K562 (cell line): Measurements from ENCODE around the gene RAD52. TPM values are rescaled to one million over a fixed set of nuclear protein-coding genes. Genes with fewer than 3 reads are reported as not detected.

Experiments used
- ATAC-seq: fragments of 200-7000 bp; cut with Tn5 transposase; 3 replicates; pipeline ENCODE4 v1.9.1; 2020; ENCODE audit warnings: moderate library complexity
- BruUV-seq: library from RNA; stranded (reverse); fragments of 400-500 nt; replicated peaks from 2 replicates; lab custom pipeline; 2021; lab: Mats Ljungman, UMichigan
- CTCF ChIA-PET: fragments of 300-600 bp; formaldehyde crosslinking; extraction: SDS; loops from one replicate; lab custom pipeline; 2021; ENCODE audit warnings: low intra/inter-chr PET ratio; lab: Yijun Ruan, JAX
- POLR2A ChIA-PET: fragments of 300-600, 350-650 bp; sonication (Branson Sonifier 250); formaldehyde crosslinking; extraction: SDS; loops from one replicate; lab custom pipeline; 2021; ENCODE audit warnings: antibody characterized with exemption, inconsistent platforms; lab: Yijun Ruan, JAX
- DNase-seq, 4 experiments: peaks; one replicate each; pipeline versions ENCODE4 v3.0.0 to v3.0.0-alpha.2; 2011 to 2018; ENCODE audit warnings: low spot score in 3 of 4, mixed read lengths in 3 of 4; ENCODE audit errors: extremely low read depth in 1 of 4
- FAIRE-seq: peaks from 2 replicates; lab custom pipeline; 2011; peaks lifted over from hg19 to GRCh38; lab: Jason Lieb, UNC
- H2AFZ ChIP-seq: 2 replicates; pipeline ENCODE4 v1.6.0; 2011; ENCODE audit warnings: low read depth, low read length, control low read depth, inconsistent platforms
- H3K27ac ChIP-seq: fragments of 200-600 bp; 3 replicates; pipeline ENCODE4 v1.8.0; 2011; ENCODE audit warnings: low read depth, mild to moderate bottlenecking, control low read depth, inconsistent platforms, low read length, moderate library complexity, mixed read lengths; ENCODE audit errors: extremely low read depth
- H3K27me3 ChIP-seq, 2 experiments: fragments of 300-600 bp in 1 of 2; 2 replicates in 1 of 2; 3 replicates in 1 of 2; pipeline versions ENCODE4 v1.6.0 to v1.8.0; 2011; ENCODE audit warnings: inconsistent platforms in 2 of 2, low read length in 2 of 2, mild to moderate bottlenecking in 1 of 2, mixed read lengths in 1 of 2, moderate library complexity in 1 of 2; ENCODE audit not compliant: control insufficient read depth in 2 of 2, insufficient read depth in 2 of 2
- H3K36me3 ChIP-seq: fragments of 300-600 bp; 3 replicates; pipeline ENCODE4 v1.8.0; 2011; ENCODE audit warnings: mild to moderate bottlenecking, low read length, inconsistent platforms; ENCODE audit not compliant: control insufficient read depth, insufficient read depth
- H3K4me1 ChIP-seq, 2 experiments: fragments of 200-600 bp in 1 of 2; replicated peaks in 1 of 2; 2 replicates in 1 of 2; 3 replicates in 1 of 2; pipeline versions ENCODE4 v1.5.1 to v1.8.0; 2011; ENCODE audit warnings: inconsistent platforms in 2 of 2, low read length in 2 of 2, mild to moderate bottlenecking in 1 of 2, mixed read lengths in 1 of 2, moderate library complexity in 1 of 2; ENCODE audit not compliant: control insufficient read depth in 2 of 2, insufficient read depth in 2 of 2
- H3K4me2 ChIP-seq: 2 replicates; pipeline ENCODE4 v1.6.1; 2011; ENCODE audit warnings: low read length, control low read depth, inconsistent platforms, mixed read lengths; ENCODE audit not compliant: insufficient read depth
- H3K4me3 ChIP-seq: fragments of 200-600 bp; sonication (generic), shearing (Covaris generic); 2 replicates; pipeline ENCODE4 v1.5.1; 2016; ENCODE audit warnings: control low read depth, inconsistent platforms
- H3K79me2 ChIP-seq: fragments of 200-600 bp; 3 replicates; pipeline ENCODE4 v1.8.0; 2011; ENCODE audit warnings: low read length, inconsistent platforms; ENCODE audit not compliant: control insufficient read depth, insufficient read depth
- H3K9ac ChIP-seq, 2 experiments: 2 replicates each; pipeline versions ENCODE4 v1.6.0 to v1.6.1; 2011; ENCODE audit warnings: low read depth in 2 of 2, low read length in 2 of 2, control low read depth in 1 of 2, inconsistent platforms in 1 of 2, mild to moderate bottlenecking in 1 of 2, mixed read lengths in 1 of 2; ENCODE audit not compliant: insufficient read depth in 1 of 2
- H3K9me1 ChIP-seq: one replicate; pipeline ENCODE4 v1.6.0; 2011; ENCODE audit warnings: inconsistent platforms, mild to moderate bottlenecking, low read length, moderate library complexity; ENCODE audit not compliant: control insufficient read depth, insufficient read depth
- H3K9me3 ChIP-seq: replicated peaks from 2 replicates; pipeline ENCODE4 v1.5.1; 2011; ENCODE audit warnings: low read depth, low read length, inconsistent platforms; ENCODE audit not compliant: control insufficient read depth, insufficient read depth
- H4K20me1 ChIP-seq: replicated peaks from 2 replicates; pipeline ENCODE4 v1.6.1; 2011; ENCODE audit warnings: low read length, inconsistent platforms, mixed read lengths; ENCODE audit not compliant: control insufficient read depth, insufficient read depth
- ARID4B ChIP-seq: sonication (generic); formaldehyde crosslinking; IDR thresholded peaks from 2 replicates; pipeline ENCODE4 v1.8.0; 2022; ENCODE audit warnings: mild to moderate bottlenecking, missing genetic modification reagents
- BHLHE40 ChIP-seq: IDR thresholded peaks from 2 replicates; pipeline ENCODE4 v1.6.1; 2011; ENCODE audit warnings: low read length, improper control_type of control experiment
- CBX3 ChIP-seq, 2 experiments: IDR thresholded peaks; 1 replicate in 1 of 2; 2 replicates in 1 of 2; pipeline ENCODE4 v1.6.1; 2012; ENCODE audit warnings: inconsistent platforms in 2 of 2, low read length in 2 of 2, borderline replicate concordance in 1 of 2, control low read depth in 1 of 2
- ID3 ChIP-seq, 2 experiments: fragments of 250-450 bp in 1 of 2; fragments of 450-650 bp in 1 of 2; sonication (Bioruptor Pico) in 1 of 2; IDR thresholded peaks; 2 replicates each; pipeline versions ENCODE4 v1.6.1 to v1.8.0; 2016 to 2021; ENCODE audit warnings: mild to moderate bottlenecking in 2 of 2, moderate library complexity in 2 of 2, missing compliant biosample characterization in 1 of 2, missing genetic modification characterization in 1 of 2
- KDM2B ChIP-seq: fragments of 250-450 bp; sonication (Bioruptor Pico); IDR thresholded peaks from 2 replicates; pipeline ENCODE4 v1.8.0; 2021; ENCODE audit warnings: mild to moderate bottlenecking, moderate library complexity
- KDM5B ChIP-seq: fragments of 200-600 bp; sonication (generic); IDR thresholded peaks from 2 replicates; pipeline ENCODE4 v1.6.1; 2012; ENCODE audit warnings: low read depth, mild to moderate bottlenecking, moderate library complexity, low read length, control low read depth, inconsistent platforms; ENCODE audit not compliant: insufficient replicate concordance
- PREB ChIP-seq: sonication (generic); formaldehyde crosslinking; IDR thresholded peaks from 2 replicates; pipeline ENCODE4 v1.8.1; 2023; ENCODE audit warnings: mild to moderate bottlenecking, missing genetic modification reagents
- STAT5B ChIP-seq: fragments of 250-450 bp; sonication (Bioruptor Pico); IDR thresholded peaks from 2 replicates; pipeline ENCODE4 v1.8.0; 2021; ENCODE audit warnings: mild to moderate bottlenecking, inconsistent platforms
- WGBS: fragments of 100-300 bp; shearing (Covaris generic); methylation state at CpG from one replicate; pipeline ENCODE4 v1.1.6; 2016; ENCODE audit warnings: low coverage, mixed read lengths; ENCODE audit not compliant: insufficient coverage; ENCODE audit errors: missing lambda C conversion rate; 5-methylcytosine and 5-hydroxymethylcytosine counted together
- in situ Hi-C: fragments of 300-500 bp; cut with MboI; formaldehyde crosslinking; loops from 4 replicates; pipeline ENCODE4 v1.15.0; 2018; ENCODE audit warnings: inconsistent platforms, mixed read lengths
- intact Hi-C: fragments of 100-400 bp; cut with micrococcal nuclease; formaldehyde crosslinking; loops from 2 replicates; pipeline ENCODE4 v1.14.2; 2022
- polyA plus RNA-seq, 8 experiments: library from polyadenylated mRNA; depleted of rRNA in 4 of 8; stranded (reverse) in 5 of 8; unstranded in 3 of 8; fragments of >200 nt; fragmentation: Nextera tagmentation in 2 of 8; fragmentation: Illumina TruSeq in 1 of 8; extraction: Ambion mirVana in 2 of 8; extraction: Trizol in 1 of 8; gene quantifications; 2 replicates each; pipeline versions ENCODE4 v1.2.1 to v1.2.3, GENCODE V29; 2011 to 2014; ENCODE audit warnings: inconsistent platforms in 1 of 8, missing spikeins in 1 of 8
- total RNA-seq, 7 experiments: library from RNA; depleted of rRNA in 6 of 7; stranded (reverse); fragments of >200 nt in 6 of 7; fragmentation: Illumina TruSeq in 2 of 7; extraction: Trizol in 2 of 7; gene quantifications; 2 replicates each; pipeline versions ENCODE4 v1.2.1 to v1.2.3, GENCODE V29; 2011 to 2021; ENCODE audit warnings: low replicate concordance in 1 of 7

RAD52 gene
- total and polyA plus RNA-seq, 9 of the 15 experiments (the other 6 are each of a cell fraction or from before 2014, with no cell fraction given) = 1.3 to 15.9 (median 9.3) TPM

GRCh38 chr12:903055-903454, 46.4 kb downstream of the RAD52 start (continued):
- TF ChIP-seq PREB (CRISPR knock-in tag) (no peak), CBX3 (IDR thresholded peaks at IDR 0.05; ENCODE audit: borderline replicate concordance in 1 of 2, low read length in 2 of 2) (no peak)

- no peaks in the 10 kb centered on the region for H3K9me1 ChIP-seq
- BruUV-seq = no TSS peak
- in situ Hi-C loops = no loop called here
- no peak overlapping the region for H3K9ac ChIP-seq
- no peak overlapping the region for H3K4me3 ChIP-seq
- ChIA-PET CTCF (no interaction called here), POLR2A (interaction anchor here (0.6 to 1.1 kb wide), 4 partner anchors 9 to 416 kb away, joined by 3 to 4 read pairs (median 4); no protein-coding TSS in a partner anchor)
- DNase-seq (no peak), ATAC-seq (no peak), FAIRE-seq (no peak)
- 81% methylated on average over 3 of the region's 3 CpGs for WGBS
- no peak overlapping the region for H3K27ac ChIP-seq
- intact Hi-C loops = no loop called here
- H3K4me1 ChIP-seq = peaks cover 0 to 22% of the 10 kb centered on the region in 2 experiments; a peak in 2 of 5 replicates
- no peak overlapping the region for H2AFZ ChIP-seq
- H4K20me1 ChIP-seq = no peaks in the 10 kb centered on the region; the same call in 1 of the 2 replicates
- H3K27me3 ChIP-seq = no peaks in the 10 kb centered on the region
- no peaks in the 10 kb centered on the region for H3K9me3 ChIP-seq
- no peak overlapping the region for H3K4me2 ChIP-seq
- H3K79me2 ChIP-seq = peaks cover 9% of the 10 kb centered on the region
- H3K36me3 ChIP-seq = peaks cover 85% of the 10 kb centered on the region
- TF ChIP-seq KDM5B (no peak), PREB (CRISPR knock-in tag) (no peak), ARID4B (CRISPR knock-in tag) (no peak), ID3 (CRISPR knock-in tag; IDR thresholded peaks at IDR 0.05) (no peak), ID3 (tag; IDR thresholded peaks at IDR 0.05) (no peak), KDM2B (CRISPR knock-in tag) (no peak), STAT5B (CRISPR knock-in tag) (no peak), BHLHE40 (no peak)
Measured at GRCh38 chr12:902581-902980, 46.9 kb downstream of the RAD52 start.
